MV-4-11 (cell line): ENCODE measurements around the gene THPO.

Experiments used
- DNase-seq: peaks from one replicate; lab custom pipeline; 2025; lab: John Stamatoyannopoulos, UW

The THPO gene

DNA sequence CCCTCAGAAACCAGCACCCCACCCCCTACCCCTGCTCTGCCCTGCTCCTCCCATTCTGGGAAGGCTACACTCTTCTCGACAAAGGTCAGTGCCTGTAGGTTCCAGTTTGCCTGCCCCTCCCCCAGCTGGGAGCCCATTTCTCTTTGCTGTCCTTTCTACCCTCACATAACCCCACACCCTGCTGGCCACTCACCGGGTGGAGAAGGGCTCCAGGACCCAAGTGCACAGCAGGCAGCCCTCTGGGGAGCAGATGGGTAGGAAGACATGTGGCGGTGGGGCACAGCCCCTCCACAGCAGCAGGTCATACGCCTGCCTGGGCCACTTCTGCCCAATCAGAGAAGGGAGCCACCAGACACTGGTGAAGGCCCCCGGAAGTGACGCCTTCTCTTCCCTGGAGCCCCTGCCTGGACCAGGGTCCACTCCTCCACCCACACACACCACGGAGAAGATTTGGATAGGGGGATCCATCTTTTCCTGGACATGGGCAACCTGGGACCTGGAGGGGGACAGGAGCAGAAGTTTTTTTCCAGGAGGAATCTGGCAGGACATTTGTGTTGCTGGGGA is at the start of gene THPO:
Gene THPO (minus strand): TSS at position 326 of the 564 bp plus-strand sequence. CDS start 1,948 bp downstream, outside the sequence.
- DNase-seq, result no peak

DNA sequence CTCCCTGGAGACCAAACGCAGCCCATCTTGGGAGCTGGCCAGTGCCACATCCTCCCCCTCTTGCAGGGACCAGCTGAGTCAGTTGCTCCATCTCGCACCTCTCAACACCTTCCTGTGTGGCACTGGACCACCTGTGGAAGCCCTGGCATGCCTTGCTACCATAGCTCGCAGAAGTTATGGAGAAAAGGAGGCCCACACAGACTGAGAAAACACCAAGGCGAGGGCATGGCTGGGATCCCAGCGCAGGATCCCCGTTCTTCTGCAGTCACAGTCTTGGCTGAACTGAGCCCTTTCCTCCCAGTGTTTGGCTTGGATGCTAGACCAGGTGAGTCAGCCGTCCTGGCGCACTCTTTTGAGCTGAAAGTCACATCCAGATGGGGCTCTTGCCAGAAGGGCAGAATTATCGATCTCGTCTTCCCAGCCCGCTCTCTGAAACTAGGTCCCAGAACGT is 48.7 kb upstream of the THPO start:
- no peak for DNase-seq

GRCh38 chr3:184423561-184423960 is 45.6 kb upstream of the THPO start:
- peak; percentile 71 for DNase-seq

DNA sequence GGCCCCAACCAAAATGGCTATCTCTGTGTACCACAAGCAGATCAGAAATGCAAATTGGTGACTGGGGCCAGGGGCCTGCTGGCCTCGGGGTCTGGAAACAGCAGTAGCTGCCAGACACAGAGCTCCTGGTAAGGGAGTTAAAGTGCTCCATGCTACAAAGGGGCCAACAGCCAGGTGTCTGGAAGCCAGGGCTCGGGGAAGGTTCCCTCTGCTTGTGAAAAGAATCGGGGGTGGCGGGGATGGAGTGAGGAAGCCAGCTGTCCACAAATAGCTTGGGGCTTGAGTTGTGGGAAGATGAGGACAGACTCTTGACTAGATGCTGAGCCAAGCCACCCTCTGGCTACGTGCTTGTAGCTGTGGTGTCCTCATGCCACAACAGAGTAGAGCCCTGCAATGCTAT is 41.2 kb upstream of the THPO start:
- DNase-seq, result no peak

- DNase-seq, result peak; percentile 63
Measured at GRCh38 chr3:184417619-184418327, 39.8 kb upstream of the THPO start.

- no peak for DNase-seq
Measured at GRCh38 chr3:184415203-184415490, 37.1 kb upstream of the THPO start.

- no peak for DNase-seq
Measured at GRCh38 chr3:184414418-184415202, 36.6 kb upstream of the THPO start.

DNA sequence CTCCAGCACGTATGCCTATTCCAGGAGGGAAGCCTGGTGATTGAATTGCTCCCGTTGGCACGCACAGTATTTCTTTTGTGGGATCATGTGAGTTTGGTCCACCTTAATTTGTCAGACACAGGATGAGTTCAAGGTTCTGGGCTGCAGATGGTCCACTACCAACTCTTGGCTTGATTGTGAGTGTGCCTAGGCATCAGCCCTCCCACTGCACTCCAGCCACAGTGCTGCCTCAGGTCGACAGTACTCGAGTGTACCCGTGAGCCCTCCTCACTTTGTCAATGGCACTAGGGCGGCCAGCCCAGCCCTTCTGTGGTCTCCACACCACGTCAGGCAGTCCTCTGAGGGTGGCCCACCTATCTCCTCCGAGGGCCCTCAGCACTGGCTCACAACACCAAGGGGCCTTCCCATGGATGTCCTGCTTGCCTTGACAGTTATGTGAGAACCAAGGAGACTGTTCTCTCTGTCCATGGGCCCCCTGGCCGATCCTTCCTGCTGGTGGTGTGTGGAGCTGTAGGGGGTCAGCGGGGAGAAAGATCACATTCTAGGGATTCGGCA is 32.0 kb upstream of the THPO start:
- no peak for DNase-seq

DNA sequence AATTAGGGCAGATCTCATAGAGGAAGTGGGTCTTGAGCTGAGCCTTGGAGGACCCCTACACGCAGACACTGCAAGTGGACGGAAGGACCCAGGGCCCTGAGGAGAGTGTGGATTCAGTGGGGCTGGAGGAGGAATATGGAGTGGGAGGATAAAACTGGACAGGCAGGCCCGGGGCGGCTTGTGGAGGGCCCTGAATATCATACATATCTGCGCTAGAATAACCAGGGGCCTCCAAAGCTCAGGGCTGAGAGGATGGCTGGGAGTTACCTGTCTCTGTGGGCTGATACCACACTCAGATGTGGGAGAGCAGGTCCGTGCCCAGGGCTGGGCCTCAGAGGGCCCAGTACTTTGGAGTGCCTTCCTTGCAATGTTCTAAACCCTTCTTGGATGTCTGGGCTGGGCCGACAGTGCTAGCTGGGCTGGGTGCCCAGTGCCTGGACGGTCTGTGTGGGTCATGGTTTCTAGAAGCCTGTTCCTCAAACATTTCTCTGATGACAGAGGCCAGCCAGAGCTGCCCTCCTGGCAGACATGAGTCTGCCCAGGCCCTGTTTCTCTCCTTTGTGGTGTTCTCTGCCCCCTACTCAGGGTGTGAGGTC is 31.4 kb upstream of the THPO start:
- DNase-seq, result no peak

DNA sequence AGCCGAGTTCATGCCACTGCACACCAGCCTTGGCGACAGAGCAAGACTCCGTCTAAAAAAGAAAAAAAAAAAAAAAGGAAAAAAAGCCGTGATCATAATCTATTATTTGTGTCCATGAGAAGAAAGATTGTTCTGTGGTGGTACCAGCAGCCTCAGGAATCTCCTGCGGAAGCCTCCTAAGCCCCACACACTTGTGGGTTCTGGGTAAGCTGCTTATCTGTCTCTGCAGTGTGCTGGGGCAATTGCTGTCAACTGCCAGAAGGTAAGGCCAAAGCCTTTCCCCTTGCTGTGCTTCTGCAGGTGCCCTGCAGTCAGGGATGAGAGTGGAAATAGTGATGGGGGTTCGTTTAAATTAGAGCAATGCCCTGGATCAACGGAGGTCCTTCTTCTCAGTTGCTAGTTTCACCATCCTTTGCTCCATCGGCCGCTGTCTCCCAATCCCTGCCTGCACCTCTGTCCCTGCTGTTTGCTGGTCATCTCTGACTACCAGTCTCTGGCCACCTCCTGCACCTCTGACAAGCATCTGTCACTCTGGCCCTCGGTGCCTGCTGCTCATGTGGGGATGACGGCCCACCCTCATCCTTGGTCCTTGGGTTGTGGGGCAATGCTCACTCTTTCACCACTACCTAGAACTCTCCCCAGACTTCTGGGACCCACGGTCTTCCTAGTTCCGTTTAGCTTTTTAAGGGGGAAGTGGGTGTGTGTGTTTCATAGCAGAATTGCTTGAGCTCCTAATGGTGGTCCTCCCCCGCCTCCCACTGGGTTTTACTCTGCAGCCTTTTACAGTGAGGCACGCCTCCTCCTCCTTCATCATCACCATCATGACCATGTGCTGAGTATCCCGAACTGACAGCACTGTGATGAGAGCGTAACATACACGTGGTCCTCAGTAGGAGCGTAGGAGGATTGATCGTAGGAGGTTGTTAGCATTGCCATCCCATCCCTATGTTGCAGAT is 27.3 kb upstream of the THPO start:
- no peak for DNase-seq

DNA sequence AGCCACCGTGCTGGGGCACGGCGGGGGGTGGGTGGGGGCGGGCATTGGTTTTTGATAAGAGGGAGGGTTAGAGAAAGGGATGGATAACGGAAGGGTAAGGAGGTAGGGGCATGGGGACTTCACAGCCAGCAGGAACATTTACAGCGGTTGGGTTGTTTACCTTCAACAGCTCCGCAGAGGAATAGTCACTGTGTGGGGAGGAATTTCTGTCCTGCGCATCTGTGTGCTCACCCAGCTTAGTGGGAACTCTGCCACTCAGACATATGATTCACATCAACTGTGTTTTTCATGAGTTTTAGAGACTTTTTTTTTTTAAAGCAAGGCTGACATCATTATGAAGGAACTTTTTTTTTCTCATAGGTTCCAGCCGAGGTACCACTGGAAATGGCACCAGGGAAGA is 21.4 kb upstream of the THPO start:
- no peak for DNase-seq

GRCh38 chr3:184395320-184395660 is 17.3 kb upstream of the THPO start:
- DNase-seq, result no peak

DNA sequence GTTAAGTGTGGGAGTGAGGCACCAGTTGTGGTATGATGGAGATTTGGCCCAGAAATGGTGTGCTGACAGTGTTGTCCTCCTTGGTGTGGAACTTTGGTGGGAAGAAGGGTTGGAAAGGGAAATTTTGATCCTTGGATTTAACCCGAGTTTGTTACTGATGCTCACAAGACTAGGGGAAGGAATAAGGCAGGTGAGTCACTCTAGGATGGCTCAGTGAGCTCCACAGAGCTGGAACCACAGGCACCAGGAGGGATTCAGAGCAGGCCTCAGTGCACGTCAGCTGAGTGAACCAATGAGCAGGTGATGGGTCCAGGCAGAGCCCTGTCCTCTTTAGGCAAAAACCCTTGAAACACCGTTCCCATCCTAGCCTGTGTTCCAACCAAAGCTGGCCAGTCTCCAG is 13.3 kb upstream of the THPO start:
- no peak for DNase-seq

DNA sequence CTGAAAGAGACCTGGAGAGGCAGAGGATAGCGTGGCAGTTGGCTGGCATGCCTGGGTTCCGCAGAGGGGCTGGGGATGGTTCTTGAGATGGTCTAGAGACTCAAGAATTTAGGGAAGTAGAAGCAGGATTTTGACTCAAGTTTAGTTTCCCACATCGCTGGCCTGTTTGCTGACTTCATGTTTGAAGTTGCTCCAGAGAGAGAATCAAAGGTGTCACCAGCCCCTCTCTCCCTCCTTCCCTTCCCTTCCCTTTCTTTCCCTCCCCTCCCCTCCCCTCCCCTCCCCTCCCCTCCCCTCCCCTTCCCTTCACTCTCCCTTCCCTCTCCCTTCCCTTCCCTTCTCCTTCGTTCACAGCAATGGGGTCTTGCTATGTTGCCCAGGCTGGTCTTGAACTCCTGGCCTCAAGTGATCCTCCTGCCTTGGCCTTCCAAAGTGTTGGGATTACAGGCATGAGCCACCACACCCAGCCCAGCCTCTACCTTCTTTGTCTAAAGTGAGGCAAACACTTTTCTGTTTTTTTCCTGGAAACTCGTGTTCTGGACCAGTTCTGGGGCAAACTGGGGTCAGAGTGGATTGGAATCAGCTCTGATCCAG is 12.0 kb upstream of the THPO start:
- no peak for DNase-seq

- no peak for DNase-seq
Measured at GRCh38 chr3:184389384-184389783, 11.4 kb upstream of the THPO start.

DNA sequence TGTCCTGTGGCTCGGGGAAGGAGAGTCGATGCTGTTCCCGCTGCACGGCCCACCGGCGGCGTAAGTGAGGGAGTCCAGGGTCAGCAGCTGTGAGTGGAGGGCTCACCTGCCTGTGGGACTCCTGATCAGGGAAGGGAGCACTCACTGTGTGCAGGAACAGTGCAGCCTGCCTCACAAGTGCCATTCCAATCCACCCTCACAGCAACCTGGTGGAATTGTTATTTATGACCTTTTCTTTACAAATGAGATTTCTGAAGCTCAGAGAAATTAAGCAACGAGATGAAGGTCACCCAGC is 10.9 kb upstream of the THPO start:
- no peak for DNase-seq

DNA sequence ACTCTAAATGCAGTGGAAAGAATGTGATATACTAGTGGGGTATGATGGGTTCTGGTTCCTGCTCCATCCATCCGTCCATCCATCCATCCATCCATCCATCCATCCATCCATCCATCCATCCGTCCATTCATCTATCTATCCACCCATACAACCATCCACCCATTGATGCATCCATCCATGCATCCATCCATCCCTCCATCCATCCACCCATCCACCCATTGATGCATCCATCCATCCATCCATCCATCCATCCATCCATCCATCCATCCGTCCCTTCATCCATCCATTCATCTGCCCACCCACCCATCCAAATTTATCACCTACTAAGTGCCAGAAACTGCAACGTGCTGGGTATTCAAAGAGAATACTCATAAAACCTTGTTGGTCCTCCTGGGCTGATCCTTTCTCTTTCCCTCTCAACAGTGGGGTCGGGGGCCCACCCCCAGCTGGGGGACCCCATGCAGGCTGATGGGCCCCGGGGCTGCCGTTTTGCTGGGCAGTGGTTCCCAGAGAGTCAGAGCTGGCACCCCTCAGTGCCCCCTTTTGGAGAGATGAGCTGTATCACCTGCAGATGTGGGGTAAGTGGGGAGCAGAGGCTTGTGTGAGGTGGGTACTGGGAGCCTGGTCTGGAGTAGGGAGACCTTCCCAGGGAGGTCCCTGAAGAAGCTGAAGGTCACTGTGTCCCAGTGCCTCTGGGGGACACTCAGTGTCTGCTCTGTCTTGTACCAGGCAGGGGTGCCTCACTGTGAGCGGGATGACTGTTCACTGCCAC is 10.3 kb upstream of the THPO start:
- no peak for DNase-seq

- no peak for DNase-seq
Measured at GRCh38 chr3:184387174-184387714, 9.2 kb upstream of the THPO start.

DNA sequence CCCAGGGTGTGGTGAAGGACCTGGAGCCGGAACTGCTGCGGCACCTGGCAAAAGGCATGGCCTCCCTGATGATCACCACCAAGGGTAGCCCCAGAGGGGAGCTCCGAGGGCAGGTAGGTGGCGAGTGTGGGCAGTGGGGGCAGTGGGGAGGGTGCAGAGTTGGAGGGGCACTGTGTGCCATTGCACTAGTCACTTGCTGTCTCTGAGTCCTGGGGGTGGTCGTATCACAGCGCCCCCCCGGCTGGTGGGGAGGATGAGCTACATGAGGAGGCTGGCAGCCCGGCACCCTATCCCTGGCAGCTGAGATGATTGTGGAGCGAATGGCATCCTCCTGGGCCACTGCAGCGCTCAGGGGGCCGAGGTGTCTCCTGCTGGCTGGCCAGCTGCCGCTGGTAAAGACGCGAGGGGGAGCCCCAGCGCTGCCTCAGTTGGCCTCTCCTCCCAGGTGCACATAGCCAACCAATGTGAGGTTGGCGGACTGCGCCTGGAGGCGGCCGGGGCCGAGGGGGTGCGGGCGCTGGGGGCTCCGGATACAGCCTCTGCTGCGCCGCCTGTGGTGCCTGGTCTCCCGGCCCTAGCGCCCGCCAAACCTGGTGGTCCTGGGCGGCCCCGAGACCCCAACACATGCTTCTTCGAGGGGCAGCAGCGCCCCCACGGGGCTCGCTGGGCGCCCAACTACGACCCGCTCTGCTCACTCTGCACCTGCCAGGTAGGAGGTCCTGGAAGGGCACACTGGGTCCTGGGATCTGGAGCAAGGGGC is 8.2 kb upstream of the THPO start:
- no peak for DNase-seq
